A204.1 (cell line): ENCODE data around the gene MPRIP.

ENCODE experiments used
- FAIRE-seq: peaks from 2 replicates; lab custom pipeline; 2012; peaks lifted over from hg19 to GRCh38; lab: Jason Lieb, UNC

Gene MPRIP

GRCh38 chr17:17072546-17072945 is 30.3 kb downstream of the MPRIP start:
- no peak for FAIRE-seq

- FAIRE-seq = no peak
Measured at GRCh38 chr17:17073030-17073564, 30.8 kb downstream of the MPRIP start.

GRCh38 chr17:17073581-17074403 is 31.5 kb downstream of the MPRIP start:
- FAIRE-seq = no peak

GRCh38 chr17:17075125-17075781 is 33.0 kb downstream of the MPRIP start:
- FAIRE-seq = no peak

GRCh38 chr17:17076066-17076465 is 33.8 kb downstream of the MPRIP start:
- FAIRE-seq = no peak

- no peak for FAIRE-seq
Measured at GRCh38 chr17:17077101-17077500, 34.8 kb downstream of the MPRIP start.

- FAIRE-seq = no peak
Measured at GRCh38 chr17:17077861-17078732, 35.8 kb downstream of the MPRIP start.

- no peak for FAIRE-seq
Measured at GRCh38 chr17:17078832-17079231, 36.6 kb downstream of the MPRIP start.

- FAIRE-seq = no peak
Measured at GRCh38 chr17:17079336-17079735, 37.1 kb downstream of the MPRIP start.

- FAIRE-seq = no peak
Measured at GRCh38 chr17:17079761-17080160, 37.5 kb downstream of the MPRIP start.

GRCh38 chr17:17080181-17080631 is 37.9 kb downstream of the MPRIP start:
- no peak for FAIRE-seq

- no peak for FAIRE-seq
Measured at GRCh38 chr17:17080781-17081180, 38.5 kb downstream of the MPRIP start.

GRCh38 chr17:17081304-17081940 is 39.2 kb downstream of the MPRIP start:
- no peak for FAIRE-seq

GRCh38 chr17:17082878-17083277 is 40.6 kb downstream of the MPRIP start:
- FAIRE-seq = no peak

- FAIRE-seq = no peak
Measured at GRCh38 chr17:17084317-17084835, 42.1 kb downstream of the MPRIP start.

GRCh38 chr17:17084941-17085340 is 42.7 kb downstream of the MPRIP start:
- no peak for FAIRE-seq

- no peak for FAIRE-seq
Measured at GRCh38 chr17:17086585-17086984, 44.3 kb downstream of the MPRIP start.

- no peak for FAIRE-seq
Measured at GRCh38 chr17:17087424-17088015, 45.3 kb downstream of the MPRIP start.

- FAIRE-seq = no peak
Measured at GRCh38 chr17:17088086-17088485, 45.8 kb downstream of the MPRIP start.

GRCh38 chr17:17088541-17089525 is 46.6 kb downstream of the MPRIP start:
- FAIRE-seq = no peak
